Left forelimb (tissue), 1 donor: ENCODE measurements around the gene NKX2-2.

ENCODE experiments used
- DNase-seq: peaks from one replicate; pipeline ENCODE4 v3.0.0-alpha.2; 2018; ENCODE audit warnings: low spot score

The NKX2-2 gene

GRCh38 chr20:21513881-21514540 is at the start of gene NKX2-2:
Gene NKX2-2 (minus strand): TSS chr20:21514064. CDS start chr20:21513669, 395 bp downstream.
- DNase-seq: no peak

DNA sequence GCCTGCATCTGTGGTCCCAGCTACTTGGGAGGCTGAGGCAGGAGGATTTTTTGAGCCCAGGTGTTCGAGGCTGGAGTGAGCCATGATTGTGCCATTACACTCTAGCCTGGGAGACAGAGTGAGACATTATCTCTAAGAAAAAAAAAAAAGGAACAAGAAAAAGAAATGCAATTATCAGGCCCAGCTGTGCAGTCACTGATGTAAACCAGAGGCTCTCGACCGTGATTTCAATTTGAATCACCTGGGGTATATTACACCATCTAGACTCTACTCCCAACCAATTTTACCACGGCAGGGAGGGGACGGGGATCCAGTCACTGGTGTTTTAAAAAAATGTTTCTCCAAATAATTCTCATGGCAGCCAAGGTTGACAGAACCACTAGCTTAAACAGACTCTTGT is 48.8 kb upstream of the NKX2-2 start:
- no peak for DNase-seq

- no peak for DNase-seq
These were observed 45.4 kb upstream of the NKX2-2 start for GRCh38 chr20:21559305-21559704.

GRCh38 chr20:21557241-21558020 is 43.6 kb upstream of the NKX2-2 start:
- DNase-seq: no peak

DNA sequence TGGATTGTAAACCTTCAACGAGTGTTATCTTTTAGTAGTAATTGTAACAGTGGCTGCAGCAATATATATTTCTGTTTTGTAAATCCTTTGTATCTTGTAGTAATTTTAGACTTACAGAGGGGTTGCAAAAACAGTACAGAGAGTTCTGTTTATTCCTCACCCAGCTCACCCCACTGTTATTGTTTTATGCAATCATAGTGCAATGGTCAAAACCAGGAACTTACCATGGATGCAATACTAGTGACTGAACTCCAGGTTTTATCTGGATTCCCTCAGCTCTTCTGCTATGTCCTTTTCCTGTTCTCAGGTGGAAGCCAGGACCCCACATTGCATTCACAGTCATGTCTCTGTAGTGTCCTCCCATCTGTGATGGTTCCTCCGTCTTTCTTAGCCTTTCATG is 42.5 kb upstream of the NKX2-2 start:
- no peak for DNase-seq

GRCh38 chr20:21555470-21556120 is 41.7 kb upstream of the NKX2-2 start:
- DNase-seq: no peak

- DNase-seq: no peak
These were observed 41.1 kb upstream of the NKX2-2 start for GRCh38 chr20:21554985-21555384.

GRCh38 chr20:21554376-21554890 is 40.6 kb upstream of the NKX2-2 start:
- DNase-seq: no peak

DNA sequence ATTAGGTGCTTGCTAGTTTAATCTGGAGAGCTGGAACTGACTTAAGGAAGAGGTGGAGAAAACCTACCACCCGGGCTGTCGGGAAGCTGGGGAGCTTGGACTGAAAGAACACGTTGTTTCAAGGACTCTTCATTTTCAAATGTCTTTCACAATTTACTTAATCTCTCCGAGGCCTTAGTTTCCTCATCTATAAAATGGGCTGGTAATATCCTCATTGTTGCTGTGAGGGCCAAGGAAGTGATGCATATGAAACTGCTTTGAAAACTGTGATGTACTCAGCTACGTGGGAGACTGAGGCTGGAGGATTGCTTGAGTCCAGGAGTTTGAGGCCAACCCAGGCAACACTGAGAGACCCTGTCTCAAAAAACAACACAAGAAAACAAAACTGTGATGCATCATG is 36.7 kb upstream of the NKX2-2 start:
- DNase-seq: no peak

DNA sequence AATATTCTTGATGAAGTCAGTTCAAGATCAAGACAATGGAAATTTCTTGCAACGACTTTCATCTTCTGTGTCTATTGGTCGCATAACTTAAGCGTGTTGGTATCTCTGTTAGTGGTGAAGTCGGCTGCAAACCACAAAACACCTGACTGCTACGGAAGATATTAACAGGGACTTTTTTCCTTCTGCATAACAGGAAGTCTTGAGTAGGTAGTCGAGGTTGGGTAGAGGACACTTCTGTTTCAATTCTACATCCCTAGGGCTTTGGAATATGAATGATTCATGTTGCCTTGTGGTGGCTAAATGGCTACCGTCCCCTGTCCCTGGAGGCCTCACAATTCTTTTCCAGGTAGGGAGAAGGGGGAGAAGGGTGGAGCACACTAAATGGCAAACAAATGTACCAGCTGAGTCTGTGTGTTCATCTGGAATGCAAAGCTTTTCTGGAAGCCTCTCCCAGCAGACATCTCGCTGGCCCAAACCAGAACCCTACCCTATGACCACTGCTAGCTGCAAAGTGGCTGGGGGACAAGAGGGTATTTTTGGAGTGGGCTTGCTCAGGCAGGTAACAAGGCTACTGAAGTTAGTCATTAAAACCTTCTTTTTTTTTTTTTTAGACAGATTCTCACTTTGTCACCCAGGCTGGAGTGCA is 34.6 kb upstream of the NKX2-2 start:
- no peak for DNase-seq

- no peak for DNase-seq
These were observed 32.5 kb upstream of the NKX2-2 start for GRCh38 chr20:21546355-21546754.

DNA sequence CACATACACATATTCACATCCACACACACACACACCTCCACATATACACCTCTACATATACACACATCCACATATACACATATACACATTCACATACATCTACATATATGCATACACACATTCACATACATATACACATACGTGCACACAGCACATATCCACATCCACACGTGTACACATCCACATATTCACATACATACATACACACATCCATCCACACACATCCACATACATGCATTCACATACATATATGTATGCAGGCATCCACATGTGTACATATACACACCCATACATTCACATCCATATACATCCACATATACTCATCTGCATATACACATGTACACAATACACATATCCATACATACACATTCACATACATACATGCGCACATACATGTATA is 25.6 kb upstream of the NKX2-2 start:
- no peak for DNase-seq

DNA sequence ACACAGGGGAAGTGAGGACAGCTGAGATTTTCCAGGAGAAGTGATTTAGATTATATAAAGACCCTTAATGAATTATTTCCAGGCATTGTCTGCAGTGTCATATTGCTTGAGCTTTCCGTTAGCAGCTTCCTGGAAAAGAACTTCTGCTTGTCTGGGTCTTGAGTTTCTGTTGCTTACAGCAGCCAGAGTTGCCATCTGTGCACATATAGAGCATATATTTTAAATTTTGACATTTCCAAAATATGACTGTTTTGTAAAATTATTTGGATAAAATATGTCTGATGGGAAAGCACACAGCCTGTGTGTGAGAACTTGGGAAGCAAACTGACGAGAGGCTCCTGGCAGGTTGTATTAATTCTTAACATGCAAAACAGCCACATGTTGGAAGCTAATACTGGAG is 21.0 kb upstream of the NKX2-2 start:
- no peak for DNase-seq

GRCh38 chr20:21534453-21534852 is 20.6 kb upstream of the NKX2-2 start:
- no peak for DNase-seq

DNA sequence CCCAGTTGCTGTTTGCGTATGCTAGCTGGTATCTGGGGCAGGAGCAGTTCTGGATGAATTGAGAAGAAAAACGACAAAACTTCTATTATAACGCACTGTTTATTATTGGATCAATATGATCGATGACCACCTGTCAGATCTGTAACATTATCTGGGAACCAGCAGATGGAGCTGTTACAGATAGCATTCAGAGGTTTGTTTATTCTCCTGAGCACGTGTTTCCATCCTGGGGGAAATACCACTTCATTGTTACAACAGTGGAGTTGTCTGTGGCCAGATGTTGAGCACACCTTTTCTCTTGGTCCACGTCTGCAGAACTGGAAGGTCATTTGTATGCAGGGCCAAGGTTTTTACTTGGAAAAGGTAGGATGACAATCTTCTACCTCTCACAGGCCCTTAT is 16.0 kb upstream of the NKX2-2 start:
- no peak for DNase-seq

GRCh38 chr20:21528870-21529269 is 15.0 kb upstream of the NKX2-2 start:
- DNase-seq: no peak

DNA sequence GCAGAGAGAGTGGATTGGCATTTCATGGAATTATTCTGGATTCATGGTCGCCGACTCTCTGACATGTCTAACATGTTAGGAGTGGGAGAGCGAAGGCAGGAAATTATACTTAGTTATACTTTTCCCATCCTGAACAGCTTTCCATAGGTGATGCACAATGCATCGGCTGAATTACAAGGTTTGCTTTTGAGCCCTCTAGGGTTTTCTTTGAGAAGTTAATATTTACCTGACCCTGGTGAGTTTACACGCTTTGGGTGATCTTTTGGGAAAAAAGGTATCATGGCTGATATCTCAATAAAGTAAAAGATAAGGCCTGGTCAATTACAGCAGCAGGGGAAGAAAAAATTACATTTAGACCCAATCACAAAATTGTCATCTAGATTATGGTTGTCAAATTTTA is 14.0 kb upstream of the NKX2-2 start:
- no peak for DNase-seq

DNA sequence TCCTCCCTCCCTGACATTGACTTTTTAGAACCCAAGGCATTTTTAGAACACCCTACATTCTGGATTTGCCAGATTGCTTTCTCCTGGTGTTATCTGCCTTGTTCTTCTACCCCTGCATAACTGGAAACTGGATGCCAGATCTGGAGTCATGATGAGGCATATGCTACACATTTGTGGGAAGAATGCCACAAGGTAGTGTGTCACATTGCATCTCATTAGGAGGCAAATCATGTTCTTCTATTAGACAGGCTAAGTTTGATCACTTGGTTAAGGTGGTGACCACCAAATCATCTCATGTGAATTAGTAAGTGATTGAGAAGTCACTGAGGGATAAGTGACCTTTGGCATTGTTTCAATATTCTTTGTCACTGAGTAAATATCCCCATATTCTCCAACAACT is 12.9 kb upstream of the NKX2-2 start:
- DNase-seq: no peak

DNA sequence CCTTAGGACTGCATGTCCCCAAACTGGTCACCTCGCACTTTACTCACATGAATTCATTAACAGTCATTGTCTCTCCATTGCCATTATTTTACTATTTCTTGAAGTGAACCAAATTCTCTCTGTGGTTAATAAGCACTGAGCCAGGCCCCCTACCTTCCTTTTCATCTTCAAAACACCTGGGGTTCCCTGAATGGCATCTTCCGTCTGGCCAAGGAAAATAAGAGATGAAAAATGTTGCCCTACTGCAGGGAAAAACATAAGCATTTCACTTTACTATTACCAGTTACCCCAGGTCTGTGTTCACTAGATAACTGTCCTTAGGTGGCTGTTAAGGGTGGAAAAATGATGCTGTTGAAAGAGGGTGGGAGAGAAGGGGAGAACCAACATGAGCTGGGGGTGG is 10.0 kb upstream of the NKX2-2 start:
- DNase-seq: no peak

GRCh38 chr20:21523281-21523868 is 9.5 kb upstream of the NKX2-2 start:
- DNase-seq: no peak

GRCh38 chr20:21522481-21523280 is 8.8 kb upstream of the NKX2-2 start:
- DNase-seq: no peak
